ENCODE data around the gene UGT1A4. TPM values are rescaled to one million over a fixed set of nuclear protein-coding genes. Genes with fewer than 3 reads are reported as not detected.

UGT1A4 gene
- total and polyA plus RNA-seq, 9 of the 15 experiments (the other 6 are each of a cell fraction or from before 2014, with no cell fraction given), result not detected

GRCh38 chr2:233688341-233688740 lies 30.2 kb upstream of the UGT1A4 start:
- Histone ChIP-seq H3K9me1 (ENCODE audit: control insufficient read depth, insufficient read depth, low read length) (no peaks in the 10 kb centered on the region), H3K27me3 (ENCODE audit: control insufficient read depth in 2 of 2, insufficient read depth in 2 of 2, low read length in 2 of 2) (peaks cover 0 to 8% of the 10 kb centered on the region in 2 experiments; a peak in 3 of 5 replicates), H3K27ac (ENCODE audit: extremely low read depth, low read depth, low read length) (no peak overlapping the region), H3K36me3 (ENCODE audit: control insufficient read depth, insufficient read depth, low read length) (no peaks in the 10 kb centered on the region), H4K20me1 (replicated peaks; ENCODE audit: control insufficient read depth, insufficient read depth, low read length) (no peaks in the 10 kb centered on the region; the same call in 1 of the 2 replicates), H3K4me3 (no peak overlapping the region), H2AFZ (ENCODE audit: low read depth, low read length) (no peak overlapping the region), H3K9ac (ENCODE audit: insufficient read depth in 1 of 2, low read depth in 2 of 2, low read length in 2 of 2) (no peak overlapping the region), H3K4me2 (ENCODE audit: insufficient read depth, low read length) (no peak overlapping the region), H3K9me3 (replicated peaks; ENCODE audit: control insufficient read depth, insufficient read depth, low read depth, low read length) (no peaks in the 10 kb centered on the region), H3K79me2 (ENCODE audit: control insufficient read depth, insufficient read depth, low read length) (no peaks in the 10 kb centered on the region), H3K4me1 (replicated peaks in 1 of 2; ENCODE audit: control insufficient read depth in 2 of 2, insufficient read depth in 2 of 2, low read length in 2 of 2) (no peaks in the 10 kb centered on the region)
- FAIRE-seq (no peak), ATAC-seq (no peak), DNase-seq (ENCODE audit: extremely low read depth in 1 of 4, low spot score in 3 of 4) (no peak)
- BruUV-seq (replicated peaks), result no TSS peak
- intact Hi-C loops (cut with micrococcal nuclease) (no loop called here), in situ Hi-C loops (cut with MboI) (no loop called here)
- TF ChIP-seq XRCC3 (IDR thresholded peaks at IDR 0.05), result no peak
- TF ChIP-seq, protein P1, sequence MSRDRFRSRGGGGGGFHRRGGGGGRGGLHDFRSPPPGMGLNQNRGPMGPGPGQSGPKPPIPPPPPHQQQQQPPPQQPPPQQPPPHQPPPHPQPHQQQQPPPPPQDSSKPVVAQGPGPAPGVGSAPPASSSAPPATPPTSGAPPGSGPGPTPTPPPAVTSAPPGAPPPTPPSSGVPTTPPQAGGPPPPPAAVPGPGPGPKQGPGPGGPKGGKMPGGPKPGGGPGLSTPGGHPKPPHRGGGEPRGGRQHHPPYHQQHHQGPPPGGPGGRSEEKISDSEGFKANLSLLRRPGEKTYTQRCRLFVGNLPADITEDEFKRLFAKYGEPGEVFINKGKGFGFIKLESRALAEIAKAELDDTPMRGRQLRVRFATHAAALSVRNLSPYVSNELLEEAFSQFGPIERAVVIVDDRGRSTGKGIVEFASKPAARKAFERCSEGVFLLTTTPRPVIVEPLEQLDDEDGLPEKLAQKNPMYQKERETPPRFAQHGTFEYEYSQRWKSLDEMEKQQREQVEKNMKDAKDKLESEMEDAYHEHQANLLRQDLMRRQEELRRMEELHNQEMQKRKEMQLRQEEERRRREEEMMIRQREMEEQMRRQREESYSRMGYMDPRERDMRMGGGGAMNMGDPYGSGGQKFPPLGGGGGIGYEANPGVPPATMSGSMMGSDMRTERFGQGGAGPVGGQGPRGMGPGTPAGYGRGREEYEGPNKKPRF (IDR thresholded peaks at IDR 0.05; ENCODE audit: low read depth, low read length), result no peak
- TF ChIP-seq, protein P2, sequence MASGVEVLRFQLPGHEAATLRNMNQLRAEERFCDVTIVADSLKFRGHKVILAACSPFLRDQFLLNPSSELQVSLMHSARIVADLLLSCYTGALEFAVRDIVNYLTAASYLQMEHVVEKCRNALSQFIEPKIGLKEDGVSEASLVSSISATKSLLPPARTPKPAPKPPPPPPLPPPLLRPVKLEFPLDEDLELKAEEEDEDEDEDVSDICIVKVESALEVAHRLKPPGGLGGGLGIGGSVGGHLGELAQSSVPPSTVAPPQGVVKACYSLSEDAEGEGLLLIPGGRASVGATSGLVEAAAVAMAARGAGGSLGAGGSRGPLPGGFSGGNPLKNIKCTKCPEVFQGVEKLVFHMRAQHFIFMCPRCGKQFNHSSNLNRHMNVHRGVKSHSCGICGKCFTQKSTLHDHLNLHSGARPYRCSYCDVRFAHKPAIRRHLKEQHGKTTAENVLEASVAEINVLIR (CRISPR knock-in tag; IDR thresholded peaks at IDR 0.05), result no peak
- no peak for TF ChIP-seq NBN (IDR thresholded peaks at IDR 0.05; ENCODE audit: low read depth)
- WGBS (ENCODE audit: insufficient coverage, low coverage, missing lambda C conversion rate), result 4% methylated on average over 5 of the region's 5 CpGs
- CTCF ChIA-PET (ENCODE audit: low intra/inter-chr PET ratio), result interaction anchor here (0.6 kb wide), 1 partner anchor 102 kb away, joined by 4 read pairs; no protein-coding TSS in a partner anchor
- POLR2A ChIA-PET, result no interaction called here

All from K562 (cell line).